ELR (cell line): Measurements from ENCODE around the gene MYO1G.
"Not testable (repeated sequence)": the region's sequence is repeated elsewhere in the genome, so short reads cannot be mapped to it uniquely, and the experiment has no call there.

Experiments
- DNase-seq: peaks from one replicate; pipeline ENCODE4 v3.0.0-alpha.2; 2015; ENCODE audit warnings: low read depth

Gene MYO1G

DNA sequence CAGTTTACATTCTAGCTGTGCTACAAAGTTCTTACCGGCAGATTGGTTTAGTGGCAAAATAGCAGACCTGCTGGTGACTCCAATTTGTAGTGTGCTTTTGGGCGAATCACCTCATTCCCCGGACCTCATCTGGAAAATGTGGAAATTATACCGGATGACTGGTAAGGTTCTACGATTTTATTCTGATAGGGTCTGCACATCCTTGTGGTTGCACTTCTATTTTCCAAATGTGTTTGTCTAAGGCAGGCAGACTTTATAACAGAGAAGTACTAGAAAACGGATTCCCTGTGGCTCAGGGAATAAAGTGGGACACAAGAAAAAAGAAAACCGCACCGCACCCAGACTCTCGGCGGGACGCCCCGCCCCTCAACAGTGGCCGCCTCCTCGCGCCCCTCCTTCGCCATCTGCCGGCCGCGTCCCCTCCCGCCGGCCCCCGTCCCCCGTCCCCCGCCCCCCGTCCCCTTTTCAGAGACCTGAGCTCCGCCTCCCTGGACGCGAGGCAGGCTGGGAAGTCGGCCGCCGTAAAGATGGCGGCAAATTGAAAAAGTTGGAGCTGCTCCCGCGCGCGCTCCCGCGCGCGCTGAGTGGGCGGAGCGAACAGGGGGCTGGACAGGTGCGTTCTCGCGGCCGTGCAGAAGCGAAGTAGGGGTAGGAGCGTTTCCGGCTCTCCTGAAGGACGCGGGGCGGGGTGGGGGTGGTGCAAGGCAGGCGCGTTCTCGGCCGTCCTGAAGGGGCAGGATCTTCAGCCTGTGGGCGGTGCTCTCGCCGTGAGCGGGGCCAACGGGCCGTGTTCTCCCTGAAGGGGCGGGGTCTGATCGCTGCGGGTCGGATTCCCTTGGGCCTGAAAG is 20.7 kb upstream of the MYO1G start:
- DNase-seq = peak; percentile 100

DNA sequence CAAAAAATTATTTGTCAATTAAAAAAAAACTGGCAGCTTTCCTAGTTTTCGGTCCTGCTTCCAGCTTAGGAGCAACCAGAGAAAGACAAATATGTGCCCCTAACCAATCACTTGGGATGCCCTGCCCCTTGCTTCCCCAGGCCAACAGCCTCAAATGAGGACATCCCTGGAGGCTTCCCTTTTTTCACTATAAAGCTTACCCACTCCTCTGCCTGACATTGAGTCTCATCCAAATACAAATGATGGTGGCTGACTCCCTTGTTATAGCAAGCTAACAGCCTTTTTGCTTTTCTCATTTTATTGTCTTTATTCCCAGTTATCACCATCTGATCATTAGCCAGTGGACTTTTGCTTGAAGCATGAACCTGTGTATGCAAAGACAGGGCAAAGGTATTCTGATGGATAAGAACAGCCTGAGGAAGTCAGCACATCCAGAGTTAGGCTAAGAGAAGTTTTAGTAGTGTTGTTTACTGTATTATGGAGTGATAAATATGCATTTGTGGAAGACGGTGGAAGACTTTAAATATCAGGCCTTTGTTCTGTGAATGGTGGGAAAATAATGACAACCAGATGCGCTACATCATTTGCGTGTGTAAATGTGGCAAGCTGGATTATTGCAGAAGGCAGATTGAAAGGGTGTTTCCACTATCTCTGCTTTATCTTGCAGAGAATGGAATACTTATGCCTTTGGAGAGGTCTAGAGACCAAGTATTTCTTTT is 19.5 kb upstream of the MYO1G start:
- no peak for DNase-seq

- no peak for DNase-seq
These were observed 17.0 kb upstream of the MYO1G start for GRCh38 chr7:44995555-44996493.

DNA sequence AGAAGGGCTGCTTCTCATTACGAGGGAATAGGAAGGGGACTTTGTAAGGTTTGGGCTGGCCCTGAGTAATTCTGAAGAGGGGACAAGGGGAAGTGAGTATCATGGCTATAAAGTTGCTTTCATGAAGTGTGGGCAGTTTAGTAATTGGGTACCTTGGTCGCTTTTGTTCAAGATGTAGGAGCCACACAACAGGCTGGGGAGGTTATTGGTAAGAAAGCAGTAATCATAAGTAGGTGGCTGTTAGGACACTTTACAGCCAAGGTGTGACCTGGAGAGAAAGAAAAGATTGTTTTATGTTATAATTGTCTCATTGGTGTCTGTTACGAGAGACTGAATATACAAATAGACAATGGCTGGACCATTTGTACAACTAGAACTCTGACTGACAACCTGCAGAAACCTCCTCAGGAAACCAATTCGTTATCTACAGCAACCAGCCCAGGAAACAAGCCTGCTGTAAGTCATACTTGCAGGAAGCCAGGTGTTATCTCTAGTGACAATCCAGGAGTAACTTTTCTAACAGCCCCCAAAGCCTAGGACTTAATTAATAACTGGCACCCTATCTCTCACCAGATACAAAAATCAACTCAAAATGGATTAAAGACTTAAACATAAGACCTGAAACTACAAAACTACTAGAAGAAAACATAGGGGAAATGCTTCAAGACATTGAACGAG is 16.2 kb upstream of the MYO1G start:
- DNase-seq = no peak

DNA sequence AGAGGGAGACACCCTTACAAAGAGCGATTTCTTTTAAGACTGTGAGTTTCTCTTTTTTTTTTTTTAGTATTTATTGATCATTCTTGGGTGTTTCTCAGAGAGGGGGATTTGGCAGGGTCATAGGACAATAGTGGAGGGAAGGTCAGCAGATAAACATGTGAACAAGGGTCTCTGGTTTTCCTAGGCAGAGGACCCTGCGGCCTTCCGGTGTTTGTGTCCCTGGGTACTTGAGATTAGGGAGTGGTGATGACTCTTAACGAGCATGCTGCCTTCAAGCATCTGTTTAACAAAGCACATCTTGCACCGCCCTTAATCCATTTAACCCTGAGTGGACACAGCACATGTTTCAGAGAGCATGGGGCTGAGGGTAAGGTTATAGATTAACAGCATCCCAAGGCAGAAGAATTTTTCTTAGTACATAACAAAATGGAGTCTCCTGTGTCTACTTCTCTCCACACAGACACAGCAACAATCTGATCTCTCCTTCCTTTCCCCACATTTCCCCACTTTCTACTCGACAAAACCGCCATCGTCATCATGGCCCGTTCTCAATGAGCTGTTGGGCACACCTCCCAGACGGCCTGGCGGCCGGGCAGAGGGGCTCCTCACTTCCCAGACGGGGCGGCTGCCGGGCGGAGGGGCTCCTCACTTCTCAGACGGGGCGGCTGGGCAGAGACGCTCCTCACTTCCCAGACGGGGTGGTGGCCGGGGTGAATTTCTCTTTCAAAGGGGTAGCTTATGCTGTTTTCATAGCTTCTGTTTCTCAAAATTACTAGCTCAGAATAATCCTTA is 13.4 kb upstream of the MYO1G start:
- not testable (repeated sequence) for DNase-seq

DNA sequence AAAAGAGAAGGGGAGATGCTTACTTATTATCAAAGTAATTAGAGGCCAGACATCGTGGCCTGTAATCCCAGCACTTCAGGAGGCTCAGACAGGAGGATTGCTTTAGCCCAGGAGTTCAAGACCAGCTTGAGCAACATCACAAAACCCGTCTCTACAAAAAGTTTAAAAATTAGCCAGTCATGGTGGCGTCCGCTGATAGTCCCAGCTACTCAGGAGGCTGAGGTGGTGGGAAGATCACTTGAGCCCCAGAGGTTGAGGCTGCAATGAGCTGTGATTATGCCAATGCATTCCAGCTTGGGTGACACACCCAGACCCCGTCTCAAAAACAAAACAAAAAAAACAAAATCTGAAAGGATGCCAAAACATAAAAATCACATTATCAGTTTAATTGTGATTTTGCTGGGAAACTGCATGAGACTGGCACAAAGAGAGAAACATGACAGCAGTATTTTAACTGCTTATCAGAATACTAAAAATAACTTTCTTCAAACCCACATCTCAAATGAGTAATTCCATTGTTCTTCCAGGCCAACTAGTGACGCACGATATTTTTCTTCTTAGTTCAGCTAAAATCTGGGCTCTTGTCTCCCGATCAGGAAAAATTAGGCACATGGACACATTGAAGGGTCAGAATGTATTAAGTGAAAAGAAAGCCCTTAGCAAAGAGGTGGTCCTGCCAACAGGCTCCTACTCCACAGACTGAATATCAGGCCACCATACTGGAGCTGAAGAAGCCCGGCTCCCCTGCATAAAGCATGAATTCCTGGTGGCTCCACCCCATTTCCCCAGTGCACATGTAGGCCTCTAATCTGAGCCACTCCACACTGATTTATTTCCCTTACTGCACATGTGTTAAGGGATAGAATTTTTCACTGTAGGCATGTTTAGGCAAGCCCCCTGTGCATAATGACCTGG is 11.6 kb upstream of the MYO1G start:
- no peak for DNase-seq

GRCh38 chr7:44989132-44989531 is 10.3 kb upstream of the MYO1G start:
- DNase-seq = no peak

GRCh38 chr7:44988701-44989100 is 9.9 kb upstream of the MYO1G start:
- DNase-seq = peak; percentile 34

DNA sequence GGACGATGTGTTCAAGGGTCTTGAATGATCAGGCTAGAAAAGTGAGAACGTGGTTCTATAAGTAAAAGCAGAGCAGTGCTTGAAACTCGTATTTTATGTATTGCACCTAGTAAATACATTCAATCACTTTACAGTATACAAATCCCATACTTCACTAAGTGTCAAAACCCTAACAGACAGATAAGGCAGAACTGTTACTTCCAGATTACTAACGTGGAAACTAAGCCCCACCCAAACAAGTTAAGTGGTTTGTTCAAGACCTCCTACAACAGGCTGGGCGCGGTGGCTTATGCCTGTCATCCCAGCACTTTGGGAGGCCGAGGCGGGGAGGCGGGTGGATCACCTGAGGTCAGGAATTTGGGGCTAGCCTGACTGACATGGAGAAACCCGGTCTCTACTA is 9.2 kb upstream of the MYO1G start:
- no peak for DNase-seq

DNA sequence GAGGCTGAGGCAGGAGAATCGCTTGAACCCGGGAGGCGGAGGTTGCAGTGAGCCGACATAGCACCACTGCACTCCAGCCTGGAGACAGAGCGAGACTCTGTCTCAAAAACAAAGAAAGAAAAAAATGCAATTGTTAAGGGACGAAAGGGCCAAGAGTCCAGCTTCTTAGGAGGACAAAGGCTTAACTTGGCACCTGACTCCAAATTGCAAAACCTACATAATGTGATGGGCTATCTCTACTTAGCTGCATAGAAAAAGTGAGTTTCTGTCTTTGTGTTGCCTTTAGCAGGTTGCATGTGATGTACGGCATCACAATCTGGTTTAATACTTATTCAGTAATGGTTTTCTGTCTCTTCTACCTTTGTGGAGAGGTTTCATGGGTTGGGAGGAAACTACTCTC is 8.6 kb upstream of the MYO1G start:
- no peak for DNase-seq

DNA sequence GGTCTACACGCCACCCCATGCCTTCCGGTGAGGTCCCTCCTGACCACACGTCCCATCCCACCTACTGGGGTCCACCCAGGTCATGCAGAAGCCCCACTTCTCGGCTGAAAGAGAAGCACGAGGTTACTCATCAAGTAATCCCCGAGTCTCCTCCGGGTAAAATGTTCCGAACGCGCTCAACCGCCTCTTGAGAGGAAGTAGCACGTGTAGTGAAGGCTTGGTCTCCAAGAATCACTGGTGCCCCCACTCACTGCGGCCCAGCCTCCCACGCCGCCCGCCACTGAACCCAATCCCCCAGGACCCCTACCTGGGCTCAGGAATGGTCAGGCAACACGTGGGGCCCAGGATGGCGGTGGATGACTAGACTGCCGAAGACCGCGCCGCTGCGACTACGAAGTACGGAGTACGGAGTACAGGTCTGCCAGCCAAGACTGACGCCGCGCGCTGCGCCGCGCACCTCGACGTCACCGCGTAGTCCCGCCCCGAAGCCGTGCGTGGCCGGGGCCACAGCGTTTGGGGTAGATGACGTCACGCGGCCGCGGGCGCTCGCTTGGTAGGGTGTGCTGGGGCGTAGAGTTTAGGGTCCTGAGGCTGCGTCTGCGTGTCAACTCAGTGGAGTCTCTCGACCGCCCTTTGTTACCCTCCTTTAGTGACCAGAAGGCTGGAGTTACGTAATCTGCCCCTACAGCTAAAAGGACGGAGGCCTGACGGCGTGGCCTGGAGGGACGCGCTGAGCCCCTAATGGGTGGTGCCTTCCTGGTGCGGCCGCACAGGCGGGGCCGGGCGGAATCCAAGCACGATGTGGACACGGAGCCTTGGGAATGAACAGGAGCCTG is 7.6 kb upstream of the MYO1G start:
- peak; percentile 97 for DNase-seq

DNA sequence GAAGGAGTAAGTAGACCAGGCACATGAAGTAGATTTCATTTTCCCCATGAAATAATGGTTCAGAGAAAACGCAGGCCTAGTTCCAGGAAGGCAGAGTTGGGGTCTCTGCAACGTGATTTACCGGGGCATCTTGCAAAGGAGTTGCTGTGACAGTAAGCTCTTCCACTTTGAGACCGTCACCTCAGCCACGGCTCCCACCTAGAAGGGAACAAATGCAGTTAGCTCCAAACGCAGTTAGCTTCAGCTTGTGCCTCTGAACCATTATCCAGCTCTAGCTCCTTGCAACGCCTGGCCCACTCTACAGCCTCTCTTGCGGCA is 7.0 kb upstream of the MYO1G start:
- no peak for DNase-seq

- DNase-seq = no peak
These were observed 6.3 kb upstream of the MYO1G start for GRCh38 chr7:44985033-44985695.

DNA sequence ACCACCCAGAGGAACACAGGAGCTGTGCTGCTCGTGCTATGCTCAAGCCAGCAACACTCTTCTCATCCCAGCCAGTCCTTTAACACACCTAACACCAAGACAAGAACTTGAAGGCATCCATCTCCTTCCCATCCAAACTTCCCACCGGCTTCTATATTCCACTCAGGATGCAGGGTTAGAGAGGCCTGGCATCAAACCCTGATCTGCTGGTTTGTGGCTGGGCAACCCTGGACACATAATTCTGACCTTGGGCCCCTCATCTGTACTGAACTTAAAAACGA is 5.6 kb upstream of the MYO1G start:
- no peak for DNase-seq

- no peak for DNase-seq
These were observed 5.1 kb upstream of the MYO1G start for GRCh38 chr7:44983742-44984477.

DNA sequence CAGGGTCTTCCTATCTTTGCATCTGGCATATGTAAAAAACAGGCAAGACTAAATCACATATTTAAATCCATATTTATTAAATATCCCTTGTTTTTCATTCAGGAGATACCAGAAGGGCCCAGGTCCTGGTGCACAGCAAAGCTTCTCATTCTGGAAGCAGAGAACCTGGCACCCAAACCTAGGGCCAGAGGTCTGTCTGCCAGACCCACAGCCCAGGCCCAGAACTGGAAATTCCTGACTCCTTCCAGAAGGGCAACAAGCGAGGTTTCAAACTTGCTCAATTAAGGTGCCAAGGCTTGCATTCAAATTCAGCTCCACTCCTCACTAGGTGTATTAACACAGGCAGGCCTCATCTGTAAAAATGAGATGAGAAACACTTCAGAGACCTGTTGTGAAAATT is 4.2 kb upstream of the MYO1G start:
- DNase-seq = no peak

DNA sequence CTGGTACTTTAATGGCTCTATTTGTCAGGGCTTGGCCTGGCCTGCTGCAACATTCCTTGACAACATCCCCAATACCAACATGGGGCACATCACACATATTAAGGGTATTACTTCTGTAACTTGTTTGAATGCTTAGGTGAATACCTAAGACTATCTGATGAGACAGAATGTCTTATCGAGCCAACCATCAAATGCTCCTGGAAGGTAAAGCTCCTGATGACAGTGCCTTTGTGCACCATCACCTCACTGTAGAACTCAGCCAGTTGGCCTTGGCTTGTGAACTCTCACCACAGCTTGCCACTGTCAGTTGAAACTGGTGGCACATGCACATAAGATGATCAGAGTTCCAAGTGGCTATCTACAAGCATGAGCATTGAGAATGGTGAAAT is 3.7 kb upstream of the MYO1G start:
- DNase-seq = no peak

- no peak for DNase-seq
These were observed 2.4 kb upstream of the MYO1G start for GRCh38 chr7:44981035-44981706.
